B cell (primary cell): Measurements from ENCODE around the gene KSR2. TPM values are rescaled to one million over a fixed set of nuclear protein-coding genes. Genes with fewer than 3 reads are reported as not detected.

Experiments
- ATAC-seq: fragments of 200-7000 bp; cut with Tn5 transposase; one replicate; pipeline ENCODE4 v1.10.0; 2021; ENCODE audit warnings: low read depth, mild to moderate bottlenecking, moderate number of reproducible peaks, moderate library complexity
- CTCF ChIA-PET: fragments of 350-600 bp; sonication (Branson Sonifier 250); formaldehyde crosslinking; loops from one replicate; lab custom pipeline; 2021; ENCODE audit warnings: antibody characterized with exemption, inconsistent platforms; lab: Charles Lee
- POLR2A ChIA-PET: fragments of 350-600 bp; sonication (Branson Sonifier 250); formaldehyde crosslinking; loops from one replicate; lab custom pipeline; 2021; ENCODE audit warnings: antibody characterized with exemption; lab: Charles Lee
- DNase-seq: peaks from one replicate; pipeline ENCODE4 v3.0.0; 2013
- H2AFZ ChIP-seq: 2 replicates; pipeline ENCODE4 v1.6.1; 2012; ENCODE audit warnings: mild to moderate bottlenecking, low read depth, low read length; ENCODE audit not compliant: insufficient read depth, poor library complexity, severe bottlenecking
- H3K27ac ChIP-seq, 2 donors: 1 replicate in 1 of 2; 2 replicates in 1 of 2; pipeline ENCODE4 v1.5.1; 2012 to 2013; ENCODE audit warnings: low read length in 2 of 2, mild to moderate bottlenecking in 2 of 2, moderate library complexity in 1 of 2
- H3K27me3 ChIP-seq, 4 experiments: fragments of 200-600 bp in 1 of 4; sonication (generic) in 1 of 4; replicated peaks in 1 of 4; 1 replicate in 2 of 4; 2 replicates in 2 of 4; pipeline versions ENCODE4 v1.6.1 to v1.7.0; 2013 to 2016; ENCODE audit warnings: low read length in 3 of 4, mild to moderate bottlenecking in 2 of 4, mixed read lengths in 1 of 4, moderate library complexity in 1 of 4; ENCODE audit not compliant: insufficient read depth in 4 of 4, control insufficient read depth in 3 of 4; ENCODE audit errors: control extremely low read depth in 1 of 4
- H3K36me3 ChIP-seq, 2 experiments: replicated peaks in 1 of 2; 1 replicate in 1 of 2; 2 replicates in 1 of 2; pipeline versions ENCODE4 v1.6.1 to v1.7.1; 2013; ENCODE audit warnings: low read length in 1 of 2; ENCODE audit not compliant: insufficient read depth in 2 of 2, control insufficient read depth in 1 of 2; ENCODE audit errors: control extremely low read depth in 1 of 2, extremely low read depth in 1 of 2
- H3K4me1 ChIP-seq, 2 donors: fragments of 200-600 bp in 1 of 2; sonication (generic) in 1 of 2; 1 replicate in 1 of 2; 2 replicates in 1 of 2; pipeline versions ENCODE4 v1.5.1 to v1.6.1; 2013 to 2017; ENCODE audit warnings: low read length in 2 of 2; ENCODE audit not compliant: control insufficient read depth in 2 of 2, insufficient read depth in 2 of 2
- H3K4me2 ChIP-seq: replicated peaks from 2 replicates; pipeline ENCODE3; 2012; ENCODE audit warnings: mild to moderate bottlenecking, low read depth, low read length; ENCODE audit not compliant: poor library complexity, severe bottlenecking
- H3K4me3 ChIP-seq, 5 experiments: fragments of 200-600 bp in 1 of 5; sonication (generic) in 1 of 5; 1 replicate in 3 of 5; 2 replicates in 2 of 5; pipeline versions ENCODE4 v1.5.1 to v1.7.0; 2011 to 2016; ENCODE audit warnings: low read length in 4 of 5, mild to moderate bottlenecking in 4 of 5, low read depth in 2 of 5, control low read depth in 1 of 5, moderate library complexity in 1 of 5; ENCODE audit not compliant: insufficient read depth in 1 of 5; ENCODE audit errors: control extremely low read depth in 1 of 5, extremely low read depth in 1 of 5
- H3K79me2 ChIP-seq: fragments of 200-600 bp; sonication (generic); one replicate; pipeline ENCODE4 v1.6.0; 2016; ENCODE audit warnings: low read length; ENCODE audit not compliant: control insufficient read depth, insufficient read depth
- H3K9ac ChIP-seq: fragments of 200-600 bp; sonication (generic); 2 replicates; pipeline ENCODE4 v1.6.1; 2017; ENCODE audit warnings: mild to moderate bottlenecking, low read length, moderate library complexity
- H3K9me3 ChIP-seq, 3 donors: one replicate each; pipeline versions ENCODE4 v1.6.1 to v1.7.1; 2013; ENCODE audit warnings: low read length in 2 of 3; ENCODE audit not compliant: control insufficient read depth in 2 of 3, insufficient read depth in 1 of 3; ENCODE audit errors: control extremely low read depth in 1 of 3
- H4K20me1 ChIP-seq: 2 replicates; pipeline ENCODE4 v1.6.0; 2012; ENCODE audit warnings: mild to moderate bottlenecking, low read length; ENCODE audit not compliant: insufficient read depth, control insufficient read depth, poor library complexity, severe bottlenecking
- H3K27ac Mint-ChIP-seq: one replicate; pipeline ENCODE4 v1.8.0; 2021; ENCODE audit warnings: mixed read lengths
- H3K27me3 Mint-ChIP-seq: one replicate; pipeline ENCODE4 v1.8.0; 2021; ENCODE audit warnings: mixed read lengths
- H3K4me1 Mint-ChIP-seq: one replicate; pipeline ENCODE4 v1.8.0; 2021; ENCODE audit warnings: mixed read lengths
- H3K4me3 Mint-ChIP-seq: one replicate; pipeline ENCODE4 v1.8.0; 2021; ENCODE audit warnings: mixed read lengths
- H3K9me3 Mint-ChIP-seq: one replicate; pipeline ENCODE4 v1.8.0; 2022; ENCODE audit warnings: mixed read lengths; ENCODE audit not compliant: insufficient read depth
- CTCF ChIP-seq: fragments of 200-600 bp; IDR thresholded peaks from one replicate; pipeline ENCODE4 v1.8.0; 2022; ENCODE audit warnings: antibody characterized with exemption, mild to moderate bottlenecking
- EZH2 ChIP-seq: IDR thresholded peaks from 2 replicates; pipeline ENCODE4 v1.6.1; 2012; ENCODE audit warnings: borderline replicate concordance, low read depth, mild to moderate bottlenecking, moderate library complexity, low read length; ENCODE audit not compliant: insufficient read depth, poor library complexity, severe bottlenecking
- WGBS: methylation state at CpG from one replicate; pipeline ENCODE4 v1.1.5; 2013; ENCODE audit warnings: missing lambda C conversion rate; ENCODE audit not compliant: insufficient coverage; 5-methylcytosine and 5-hydroxymethylcytosine counted together
- intact Hi-C: fragments of 100-400 bp; cut with micrococcal nuclease; formaldehyde crosslinking; loops from one replicate; pipeline ENCODE4 v1.10.0; 2022
- polyA plus RNA-seq: library from polyadenylated mRNA; depleted of rRNA; stranded (reverse); fragments of >200 nt; gene quantifications from 2 replicates; pipeline ENCODE4 v1.2.3, GENCODE V29; 2012
- total RNA-seq, 2 donors: library from RNA; stranded (reverse); fragments of 120-200 nt in 1 of 2; gene quantifications; 1 replicate in 1 of 2; 2 replicates in 1 of 2; pipeline versions ENCODE4 v1.2.3 to v1.2.4, GENCODE V29; 2013 to 2022

The KSR2 gene
- total and polyA plus RNA-seq, 2 donors (not counting 1 experiment from before 2014, with no cell fraction given): not detected

GRCh38 chr12:117664169-117664568 lies 304.6 kb downstream of the KSR2 start:
- peaks cover 3% of the 10 kb centered on the region for H3K27me3 Mint-ChIP-seq
- H3K27ac Mint-ChIP-seq: no peak overlapping the region
- ATAC-seq (no peak), DNase-seq (no peak)
- no peaks in the 10 kb centered on the region for H4K20me1 ChIP-seq
- intact Hi-C loops: no loop called here
- H3K9me3 Mint-ChIP-seq: no peaks in the 10 kb centered on the region
- ChIA-PET POLR2A (no interaction called here), CTCF (no interaction called here)
- H3K4me1 ChIP-seq: no peaks in the 10 kb centered on the region
- WGBS: 82% methylated on average over 4 of the region's 5 CpGs
- no peak overlapping the region for H3K4me3 Mint-ChIP-seq
- no peak overlapping the region for H3K4me3 ChIP-seq
- no peaks in the 10 kb centered on the region for H3K79me2 ChIP-seq
- no peaks in the 10 kb centered on the region for H3K36me3 ChIP-seq
- TF ChIP-seq CTCF (no peak), EZH2 (no peak)
- no peak overlapping the region for H2AFZ ChIP-seq
- H3K9me3 ChIP-seq: peaks cover 0 to 3% (median 0%) of the 10 kb centered on the region in 3 donors
- H3K27me3 ChIP-seq: no peaks in the 10 kb centered on the region
- no peak overlapping the region for H3K9ac ChIP-seq
- no peaks in the 10 kb centered on the region for H3K4me1 Mint-ChIP-seq
- H3K27ac ChIP-seq: no peak overlapping the region
- no peak overlapping the region for H3K4me2 ChIP-seq

GRCh38 chr12:117662620-117663395 lies 306.0 kb downstream of the KSR2 start:
- TF ChIP-seq CTCF (no peak), EZH2 (no peak)
- no peaks in the 10 kb centered on the region for H3K27me3 ChIP-seq
- no peaks in the 10 kb centered on the region for H3K9me3 Mint-ChIP-seq
- H3K79me2 ChIP-seq: no peaks in the 10 kb centered on the region
- no peaks in the 10 kb centered on the region for H4K20me1 ChIP-seq
- H3K27me3 Mint-ChIP-seq: peaks cover 3% of the 10 kb centered on the region
- no peaks in the 10 kb centered on the region for H3K4me1 ChIP-seq
- peaks cover 0 to 3% (median 0%) of the 10 kb centered on the region in 3 donors for H3K9me3 ChIP-seq
- H3K4me2 ChIP-seq: no peak overlapping the region
- WGBS: 66% methylated on average over 4 of the region's 8 CpGs
- no peak overlapping the region for H2AFZ ChIP-seq
- intact Hi-C loops: no loop called here
- no peak overlapping the region for H3K4me3 Mint-ChIP-seq
- ChIA-PET CTCF (no interaction called here), POLR2A (no interaction called here)
- H3K9ac ChIP-seq: no peak overlapping the region
- H3K27ac Mint-ChIP-seq: no peak overlapping the region
- no peaks in the 10 kb centered on the region for H3K4me1 Mint-ChIP-seq
- H3K4me3 ChIP-seq: no peak overlapping the region
- no peak overlapping the region for H3K27ac ChIP-seq
- DNase-seq: no peak
- no peaks in the 10 kb centered on the region for H3K36me3 ChIP-seq
- no peak for ATAC-seq
